ENCODE data around the gene MOCOS.

MOCOS gene

GRCh38 chr18:36316246-36316645, 128.9 kb downstream of the MOCOS start:
- no peak overlapping the region for H3K4me3 ChIP-seq (ENCODE audit: low read depth, low read length)
- no peak for DNase-seq
- no peaks in the 10 kb centered on the region for H3K9me3 ChIP-seq
- H3K36me3 ChIP-seq, result no peaks in the 10 kb centered on the region
- H3K4me1 ChIP-seq, result no peaks in the 10 kb centered on the region
- TF ChIP-seq, protein P1, sequence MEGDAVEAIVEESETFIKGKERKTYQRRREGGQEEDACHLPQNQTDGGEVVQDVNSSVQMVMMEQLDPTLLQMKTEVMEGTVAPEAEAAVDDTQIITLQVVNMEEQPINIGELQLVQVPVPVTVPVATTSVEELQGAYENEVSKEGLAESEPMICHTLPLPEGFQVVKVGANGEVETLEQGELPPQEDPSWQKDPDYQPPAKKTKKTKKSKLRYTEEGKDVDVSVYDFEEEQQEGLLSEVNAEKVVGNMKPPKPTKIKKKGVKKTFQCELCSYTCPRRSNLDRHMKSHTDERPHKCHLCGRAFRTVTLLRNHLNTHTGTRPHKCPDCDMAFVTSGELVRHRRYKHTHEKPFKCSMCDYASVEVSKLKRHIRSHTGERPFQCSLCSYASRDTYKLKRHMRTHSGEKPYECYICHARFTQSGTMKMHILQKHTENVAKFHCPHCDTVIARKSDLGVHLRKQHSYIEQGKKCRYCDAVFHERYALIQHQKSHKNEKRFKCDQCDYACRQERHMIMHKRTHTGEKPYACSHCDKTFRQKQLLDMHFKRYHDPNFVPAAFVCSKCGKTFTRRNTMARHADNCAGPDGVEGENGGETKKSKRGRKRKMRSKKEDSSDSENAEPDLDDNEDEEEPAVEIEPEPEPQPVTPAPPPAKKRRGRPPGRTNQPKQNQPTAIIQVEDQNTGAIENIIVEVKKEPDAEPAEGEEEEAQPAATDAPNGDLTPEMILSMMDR (IDR thresholded peaks at IDR 0.05; ENCODE audit: low read depth, low read length), result no peak
- H3K27me3 ChIP-seq, result no peaks in the 10 kb centered on the region
